G401 (cell line): ENCODE measurements around the gene APMAP. TPM values are rescaled to one million over a fixed set of nuclear protein-coding genes. Genes with fewer than 3 reads are reported as not detected.

Experiments
- DNase-seq: peaks from one replicate; pipeline ENCODE4 v3.0.0-alpha.2; 2015; ENCODE audit warnings: low spot score
- in situ Hi-C: cut with HindIII; loops from 2 replicates; pipeline ENCODE4 v1.10.0; 2016; ENCODE audit warnings: low sequenced_read_pairs, mixed read lengths
- total RNA-seq: library from RNA; depleted of rRNA; stranded (reverse); fragments of >200 nt; shearing (Covaris generic); gene quantifications from 2 replicates; pipeline ENCODE4 v1.2.3, GENCODE V29; 2014

The APMAP gene
- total RNA-seq, 1 experiment from 2014 or later = 94.6 TPM

DNA sequence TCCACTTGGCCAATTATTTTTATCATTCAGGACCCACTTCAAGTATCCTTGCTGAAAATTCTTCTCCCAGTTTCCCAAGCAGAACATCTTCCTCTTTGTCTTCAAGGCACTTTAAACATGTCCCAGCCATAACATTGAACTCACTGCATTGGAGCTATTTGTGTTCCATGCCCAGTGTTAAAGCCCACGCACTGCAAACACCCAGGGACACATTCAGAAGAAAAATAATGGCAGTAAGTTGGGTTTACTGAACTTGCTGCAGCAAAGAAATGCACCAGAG lies 1.6 kb upstream of the APMAP start:
- no peak for DNase-seq
- in situ Hi-C loops = no loop called here

DNA sequence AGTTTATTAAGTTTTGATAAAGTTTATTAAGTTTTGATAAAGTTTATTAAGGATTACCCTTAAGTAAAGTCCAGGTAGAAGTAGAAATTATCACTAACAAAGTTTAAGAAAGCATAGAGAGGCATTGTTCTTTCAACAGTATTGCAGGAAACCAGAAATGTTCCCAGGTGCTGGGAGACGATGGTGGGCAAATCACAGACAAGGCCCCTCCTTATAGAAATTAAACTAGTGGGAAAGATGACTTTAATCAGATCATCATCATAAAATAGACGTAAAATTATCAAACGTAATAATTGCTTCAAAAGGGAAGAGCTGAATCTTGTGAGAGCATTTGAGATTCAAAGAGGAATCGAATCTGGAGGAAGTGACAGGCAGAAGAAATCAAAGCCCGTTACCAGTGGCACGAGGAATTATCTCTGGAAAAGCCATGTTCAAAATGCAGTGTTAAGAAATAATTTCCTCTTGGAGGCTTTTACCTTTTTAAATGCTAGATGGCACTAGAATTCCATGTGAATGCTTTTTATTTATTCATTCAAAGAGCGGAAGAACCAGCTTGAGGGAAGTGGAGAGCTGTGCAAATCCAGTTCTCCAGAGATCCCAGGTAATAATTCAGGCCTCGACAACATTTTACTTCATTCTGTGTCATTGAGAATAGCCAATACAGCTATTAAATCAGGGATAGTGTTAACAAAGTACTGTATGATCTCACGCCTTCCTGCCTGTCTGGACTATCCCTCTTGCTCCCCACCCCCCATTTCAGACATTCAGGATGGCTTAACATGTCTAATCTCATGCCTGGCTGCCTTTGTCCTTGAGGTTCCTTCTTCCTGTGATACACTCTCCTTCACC lies 1.0 kb upstream of the APMAP start:
- peak; percentile 82 for DNase-seq
- in situ Hi-C loops = no loop called here

DNA sequence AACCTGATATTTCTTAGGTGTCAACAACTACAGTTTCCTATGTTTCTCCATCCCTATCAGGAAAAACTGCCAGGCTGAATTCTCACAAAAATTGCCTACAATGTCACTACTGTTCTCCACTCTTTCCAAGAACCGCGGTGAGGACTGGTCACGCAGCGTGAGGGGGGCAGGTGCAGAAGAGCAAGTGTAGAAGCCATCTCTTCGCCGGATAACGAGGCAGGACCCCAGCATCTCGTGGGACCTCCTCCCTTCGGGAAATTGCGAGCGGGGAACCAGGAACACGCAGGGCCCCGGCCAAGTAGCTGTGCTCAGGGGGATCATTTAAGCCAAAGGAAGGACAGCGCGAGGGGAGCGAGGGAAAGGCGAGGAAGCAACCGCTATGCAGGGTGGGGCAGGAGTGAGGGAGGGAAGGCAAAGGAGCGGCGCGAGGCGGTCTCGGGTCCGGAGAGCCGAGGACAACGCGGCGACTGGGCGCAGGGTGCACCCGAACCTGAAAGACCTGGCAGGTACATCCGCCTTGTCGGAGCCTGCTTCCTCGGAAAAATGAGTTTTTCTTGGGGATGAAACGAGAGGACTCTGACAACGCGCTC lies 559 bp downstream of the APMAP start:
- in situ Hi-C loops = no loop called here
- no peak for DNase-seq

DNA sequence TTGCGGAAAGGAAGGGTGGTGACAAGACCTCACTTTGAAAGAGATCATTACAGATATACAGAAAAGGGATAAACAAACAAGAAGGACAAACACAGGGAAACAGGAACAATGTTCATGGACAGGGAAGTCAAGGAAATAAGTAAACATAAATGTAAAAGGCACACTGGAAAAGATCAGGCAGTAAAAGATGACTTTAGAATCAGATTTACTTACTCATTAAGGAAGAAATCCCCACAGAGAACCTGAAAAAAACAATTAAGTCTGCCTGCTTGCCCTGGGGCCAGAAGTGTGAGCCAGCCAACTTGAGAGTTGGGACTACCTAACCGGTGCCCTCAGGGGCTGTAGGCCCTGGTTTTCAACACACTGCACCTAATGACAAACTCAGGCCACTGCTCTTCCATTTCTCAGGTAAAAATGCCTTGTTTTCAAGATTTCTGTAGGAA lies 1.7 kb downstream of the APMAP start:
- in situ Hi-C loops = no loop called here
- no peak for DNase-seq

DNA sequence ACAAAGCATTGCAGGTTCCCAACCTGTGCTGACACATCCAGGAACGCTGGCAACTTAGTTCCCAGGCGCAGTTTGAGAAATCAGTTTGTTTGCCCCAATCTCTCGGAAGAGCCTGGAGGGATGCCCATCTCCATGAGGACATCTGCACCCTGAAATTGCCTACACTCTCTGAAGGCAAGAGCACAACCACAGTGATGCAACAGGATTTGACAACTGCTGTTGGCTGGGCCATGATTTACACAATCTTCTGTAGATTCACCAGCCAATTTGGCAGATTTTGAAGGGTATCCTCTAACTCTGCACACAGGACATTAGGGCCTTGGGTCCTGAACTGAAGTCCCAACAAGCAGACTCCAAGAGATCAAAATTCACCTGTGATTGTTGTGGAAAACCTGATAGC lies 3.4 kb downstream of the APMAP start:
- DNase-seq = peak; percentile 54
- in situ Hi-C loops = no loop called here

DNA sequence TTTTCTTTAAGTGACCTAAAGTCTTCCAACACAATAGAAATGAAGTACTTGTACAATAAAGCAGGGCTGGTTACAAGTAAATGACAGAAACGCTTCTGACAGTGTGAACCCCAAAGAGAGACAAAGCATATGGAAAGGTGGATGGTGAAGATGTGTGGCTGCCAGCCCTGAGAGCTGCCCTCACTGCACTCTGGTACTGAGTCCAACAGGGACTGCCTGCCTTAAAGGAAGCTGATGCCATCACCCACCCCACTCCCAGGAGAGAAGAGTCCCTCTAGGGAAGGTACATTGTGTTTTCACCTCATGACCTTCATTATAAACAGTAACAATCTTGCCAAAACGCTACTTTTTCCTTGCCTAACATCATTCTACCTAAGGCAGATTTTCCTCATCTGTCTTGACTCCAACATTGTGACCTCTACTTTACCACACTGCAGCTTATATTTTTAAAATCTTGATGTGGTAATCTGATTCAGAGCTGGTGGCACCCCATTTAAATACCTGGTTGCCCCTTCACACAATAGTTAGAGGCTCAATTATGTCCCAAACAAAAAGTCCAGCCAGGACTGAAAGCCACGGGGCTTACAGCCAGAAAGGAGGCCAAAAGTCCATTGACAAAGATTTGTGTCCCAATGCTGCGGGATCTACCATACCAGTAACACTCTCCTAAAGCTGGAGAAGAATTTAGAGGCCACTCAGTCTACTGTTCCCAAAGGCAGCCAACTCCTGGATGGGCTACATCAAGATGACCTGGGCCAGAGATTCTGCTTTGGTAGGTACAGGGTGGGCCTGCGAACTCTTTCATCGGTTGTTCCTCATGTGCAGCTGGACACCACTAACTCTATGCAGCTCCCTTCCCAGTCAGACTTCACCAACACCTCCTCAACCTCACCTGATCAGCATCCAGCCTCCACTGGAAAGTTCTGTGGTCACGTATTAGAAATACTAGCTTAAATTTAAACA lies 4.4 kb downstream of the APMAP start:
- no peak for DNase-seq
- in situ Hi-C loops = no loop called here

DNA sequence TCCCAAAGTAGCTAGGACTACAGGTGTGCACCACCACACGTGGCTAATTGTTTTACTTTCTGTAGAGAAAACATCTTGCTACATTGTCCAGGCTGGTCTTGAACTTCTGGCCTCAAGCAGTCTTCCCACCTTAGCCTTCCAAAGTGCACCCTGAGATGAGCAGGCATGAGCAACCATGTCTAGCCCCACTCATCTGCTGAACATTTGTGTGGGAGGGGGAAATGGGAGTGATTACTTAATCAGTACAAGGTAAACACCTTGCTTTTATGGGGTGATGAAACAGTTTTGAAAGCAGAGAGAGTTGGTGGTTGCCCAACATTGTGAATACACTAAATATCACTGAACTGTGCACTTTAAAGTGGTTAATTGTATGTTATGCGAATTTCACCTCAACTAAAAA lies 5.3 kb downstream of the APMAP start:
- no peak for DNase-seq
- in situ Hi-C loops = no loop called here

DNA sequence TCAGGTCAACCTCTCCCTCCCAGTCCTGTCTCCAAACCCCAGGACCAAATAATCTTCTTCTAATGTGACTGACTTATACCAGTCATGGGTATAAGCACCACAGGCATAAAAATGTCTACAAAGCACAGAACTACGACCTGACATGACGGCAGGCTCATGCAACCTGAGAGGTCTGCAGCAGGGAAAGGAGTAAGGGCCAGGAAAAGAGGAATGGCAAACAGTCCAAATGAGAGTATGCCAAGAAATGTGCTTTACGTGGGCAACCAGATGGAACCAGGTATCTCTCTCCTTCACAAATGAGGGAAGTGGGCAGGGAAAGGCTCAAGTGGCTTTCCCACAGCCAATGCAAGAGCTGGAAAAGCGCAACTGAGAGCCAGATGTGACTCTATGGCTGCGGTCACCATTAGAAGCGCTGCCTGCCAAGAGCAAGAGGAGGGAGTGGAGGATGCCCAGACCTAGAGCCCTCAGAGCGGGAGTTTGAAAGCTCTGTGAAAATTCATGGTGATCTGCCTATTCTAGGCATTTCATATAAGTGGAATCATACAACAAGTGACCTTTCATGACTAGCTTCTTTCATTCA lies 6.0 kb downstream of the APMAP start:
- DNase-seq = peak; percentile 67
- in situ Hi-C loops = no loop called here

DNA sequence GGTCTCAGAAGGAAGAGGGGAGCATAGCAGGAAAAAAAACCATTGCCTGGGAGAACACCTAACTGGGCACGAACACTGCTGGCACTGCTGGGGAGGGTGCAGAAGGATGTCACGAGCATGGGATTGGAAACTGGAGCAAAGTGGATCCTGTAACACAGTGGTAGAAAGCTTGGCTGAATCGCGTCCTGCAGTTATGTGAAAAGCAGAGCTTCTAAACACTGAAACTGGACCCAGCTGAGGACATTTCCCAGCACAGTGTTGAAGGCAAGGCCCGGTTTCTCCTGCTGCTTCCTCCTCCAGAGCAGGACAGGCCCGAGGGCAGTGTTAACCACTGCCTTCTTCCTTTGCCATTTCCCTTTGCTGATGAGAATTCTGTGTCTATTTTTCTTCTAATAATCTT lies 6.7 kb downstream of the APMAP start:
- peak; percentile 52 for DNase-seq
- in situ Hi-C loops = no loop called here

DNA sequence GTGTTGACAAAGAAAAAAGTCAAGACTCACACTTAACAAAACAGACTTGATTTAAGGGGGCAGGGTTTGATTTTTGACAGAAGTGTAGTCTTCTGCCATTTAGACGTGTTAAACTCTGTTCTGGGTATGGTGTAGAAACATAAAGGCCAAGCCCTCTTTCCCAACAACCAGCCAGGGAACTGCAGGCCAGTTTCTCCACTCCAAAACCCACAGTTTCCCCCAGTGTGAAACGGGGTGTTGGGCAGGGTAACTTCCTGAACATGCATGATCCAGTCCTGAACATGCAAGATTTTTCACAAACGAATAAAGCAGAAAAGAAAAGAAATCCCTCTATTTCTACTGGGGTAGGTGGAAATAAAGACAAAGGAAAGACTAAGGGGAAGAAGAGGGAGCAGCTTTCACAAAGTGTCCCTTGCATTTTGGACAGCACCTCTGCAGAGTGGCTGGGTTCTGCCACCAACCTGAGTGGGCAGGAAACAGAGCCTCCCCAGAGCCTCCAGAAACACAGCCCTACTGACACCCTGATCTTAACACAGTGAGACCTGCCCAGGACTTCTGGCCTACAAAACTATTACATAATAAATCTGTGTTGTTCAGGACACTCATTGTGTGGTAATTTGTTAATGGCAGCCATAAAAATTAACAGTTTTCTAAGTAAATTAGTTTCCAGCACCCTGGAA lies 7.5 kb downstream of the APMAP start:
- no peak for DNase-seq
- in situ Hi-C loops = no loop called here

DNA sequence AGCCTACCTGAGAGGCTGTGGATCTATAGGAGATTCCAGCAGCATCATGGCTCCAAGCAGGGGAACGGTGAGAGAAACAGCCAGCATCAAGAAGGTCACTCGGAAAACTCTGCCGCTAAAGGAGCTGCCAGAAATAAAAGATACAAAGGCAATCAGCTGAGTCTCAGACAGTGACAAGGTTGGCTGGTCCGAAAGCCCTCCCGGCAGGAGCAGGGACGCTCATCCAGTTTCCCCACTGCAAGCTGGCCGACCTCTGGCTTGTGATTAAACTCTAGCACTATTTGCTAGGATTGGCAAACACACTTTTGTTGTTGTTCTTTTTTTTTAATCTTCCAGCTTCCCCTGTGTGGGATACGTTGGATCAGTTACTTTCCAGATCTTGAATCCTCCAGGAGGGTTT lies 8.7 kb downstream of the APMAP start:
- DNase-seq = no peak

DNA sequence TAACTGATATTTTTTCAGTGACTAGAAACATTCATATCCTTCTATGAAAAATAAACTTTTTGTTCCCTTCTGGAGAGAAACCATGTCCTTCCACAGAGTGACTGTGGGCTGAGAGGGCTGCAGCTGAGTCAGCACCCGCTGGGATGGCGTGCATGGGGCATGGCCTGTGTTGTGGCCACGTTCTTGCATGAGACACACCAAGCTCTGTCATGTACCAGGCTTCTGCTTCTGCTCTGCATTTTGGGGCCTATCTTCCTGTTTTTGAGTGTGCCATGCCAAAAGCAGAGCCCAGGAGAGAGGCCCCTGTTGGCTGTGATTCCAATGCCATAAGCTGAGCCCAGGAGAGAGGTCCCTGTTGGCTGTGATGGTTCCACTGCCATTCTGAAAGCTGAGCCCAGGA lies 10.8 kb downstream of the APMAP start:
- DNase-seq = no peak
- in situ Hi-C loops = no loop called here

More for the DNA sequence above, 8.7 kb downstream of the APMAP start:
- in situ Hi-C loops = no loop called here

DNA sequence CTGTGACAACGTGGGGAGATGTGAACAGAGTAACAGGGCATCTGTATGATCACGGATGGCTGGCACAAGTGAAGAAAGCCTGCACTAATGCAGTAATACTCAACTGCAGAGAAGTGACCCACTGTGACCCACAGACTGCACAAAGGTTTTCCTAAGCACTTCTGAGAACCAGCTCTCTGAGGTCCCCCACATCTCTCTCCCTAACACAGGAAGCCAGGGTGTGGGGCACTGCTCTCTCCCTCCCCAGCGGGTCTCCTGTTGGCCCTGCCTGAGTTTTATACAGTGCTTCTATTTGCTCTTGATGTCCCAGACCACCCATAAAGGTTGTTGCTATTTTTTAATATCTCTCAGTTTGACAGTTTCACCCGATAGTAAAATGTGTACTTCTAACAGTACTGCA lies 11.3 kb downstream of the APMAP start:
- in situ Hi-C loops = no loop called here
- DNase-seq = no peak

DNA sequence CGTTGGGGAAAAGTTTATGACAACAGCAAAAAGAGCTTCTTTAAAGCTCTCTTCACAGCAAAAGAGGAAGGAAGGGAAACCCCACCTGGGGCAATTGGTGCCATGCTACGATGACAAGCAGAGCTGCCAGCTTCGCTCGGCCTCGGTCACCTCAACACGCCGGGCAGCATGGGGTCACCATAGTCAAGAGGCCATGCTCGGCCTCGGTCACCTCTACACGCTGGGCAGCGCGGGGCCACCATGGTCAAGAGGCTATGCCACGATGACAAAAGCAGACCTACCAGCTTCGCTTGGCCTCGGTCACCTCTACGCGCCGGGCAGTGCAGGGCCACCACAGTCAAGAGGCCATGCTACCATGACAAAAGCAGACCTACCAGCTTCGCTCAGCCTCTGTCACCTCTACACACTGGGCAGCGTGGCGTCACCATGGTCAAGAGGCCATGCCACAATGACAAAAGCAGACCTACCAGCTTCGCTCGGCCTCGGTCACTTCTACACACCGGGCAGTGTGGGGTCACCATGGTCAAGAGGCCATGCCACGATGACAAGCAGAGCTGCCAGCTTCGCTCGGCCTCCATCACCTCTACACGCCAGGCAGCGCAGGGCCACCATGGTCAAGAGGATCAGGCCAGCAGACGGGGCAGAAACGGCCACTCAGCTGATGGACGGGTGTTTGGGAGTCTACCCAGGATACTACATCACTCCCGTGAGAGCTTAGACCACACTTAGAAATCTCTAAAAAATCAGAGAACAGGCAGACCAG lies 12.1 kb downstream of the APMAP start:
- no peak for DNase-seq
- in situ Hi-C loops = no loop called here

DNA sequence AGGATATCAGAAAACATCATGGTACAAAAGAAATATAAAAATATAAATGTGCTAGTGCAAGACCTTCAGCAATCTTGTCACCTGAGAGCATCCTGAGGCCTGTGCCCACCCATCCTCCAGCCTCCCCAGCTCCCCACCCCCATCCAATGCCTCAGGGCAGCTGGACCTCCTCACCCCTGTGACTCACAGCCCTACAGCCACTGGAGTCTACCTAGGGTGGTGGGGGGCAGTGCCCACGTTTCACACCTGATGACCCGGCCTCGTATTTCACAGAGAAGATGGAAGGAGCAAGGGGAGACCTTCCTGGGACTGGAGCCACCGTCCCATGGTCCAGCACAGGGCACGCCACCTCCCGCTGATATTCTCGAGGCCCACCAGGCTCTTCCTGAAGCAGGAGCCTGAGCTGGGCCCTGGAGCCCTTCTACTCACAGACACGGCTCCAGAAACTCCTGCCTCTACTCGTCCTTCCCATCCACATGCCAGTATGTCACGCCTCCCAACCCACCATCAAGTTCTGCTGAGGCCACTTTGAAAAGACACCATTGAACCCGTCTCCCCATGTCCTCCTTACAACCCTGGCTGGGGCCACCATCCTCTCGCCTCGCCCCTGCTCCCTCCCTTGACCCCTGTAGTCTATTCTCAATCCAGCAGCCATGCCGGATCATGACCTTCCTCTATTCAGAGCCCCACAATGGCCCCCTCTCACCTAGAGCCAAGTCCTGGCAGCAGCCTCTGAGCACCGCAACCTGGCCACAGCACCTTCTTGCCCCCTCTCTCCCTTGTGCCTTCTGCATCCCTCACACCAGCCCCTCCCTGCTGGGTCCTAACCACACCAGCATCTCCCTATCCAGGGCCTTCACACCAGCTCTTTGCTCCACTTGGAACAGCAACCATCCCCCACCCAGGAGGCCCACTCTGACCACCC lies 13.3 kb downstream of the APMAP start:
- DNase-seq = no peak

DNA sequence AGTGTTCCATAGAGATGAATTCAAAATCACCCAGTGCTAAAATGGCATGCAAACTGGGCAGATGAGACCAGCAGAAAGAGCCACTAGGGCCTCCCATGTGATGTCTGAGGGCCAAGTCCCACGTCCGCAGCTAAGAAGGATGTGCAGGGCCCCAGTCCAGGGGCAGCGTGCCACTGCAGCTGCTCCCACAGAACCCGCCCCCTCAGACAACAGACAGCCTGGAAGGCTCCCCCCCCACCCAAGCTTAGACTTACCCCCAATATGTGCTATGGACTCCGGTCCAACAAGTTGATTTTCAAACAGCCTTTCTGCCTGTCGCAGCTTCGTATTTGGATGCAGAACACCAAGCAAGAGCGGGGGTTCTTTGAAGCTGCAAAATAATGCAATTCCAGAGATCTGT lies 14.0 kb downstream of the APMAP start:
- in situ Hi-C loops = no loop called here
- no peak for DNase-seq

More for the DNA sequence above, 13.3 kb downstream of the APMAP start:
- in situ Hi-C loops = no loop called here

DNA sequence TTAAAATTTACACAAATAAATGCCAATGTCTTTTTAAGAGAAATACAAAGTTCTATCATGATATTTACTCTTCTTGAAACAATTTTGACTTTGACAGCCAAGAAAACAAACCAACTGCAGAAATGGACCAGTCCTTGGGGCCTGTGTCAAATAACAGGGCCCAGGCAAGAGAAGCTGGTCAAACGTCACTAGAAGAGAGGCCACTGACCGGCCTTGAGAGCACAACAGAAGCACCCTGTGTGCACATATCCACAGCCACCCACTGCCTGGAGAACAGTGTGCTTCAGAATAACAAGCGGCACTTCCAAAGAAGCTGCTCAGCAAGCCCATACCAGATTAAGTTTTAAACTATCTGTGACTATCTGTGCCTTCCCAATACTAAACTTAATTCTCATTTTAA lies 14.8 kb downstream of the APMAP start:
- in situ Hi-C loops = no loop called here
- DNase-seq = no peak
